GM19240 (cell line): ENCODE results near the gene TOB1.
"Not testable (repeated sequence)": the region's sequence is repeated elsewhere in the genome, so short reads cannot be mapped to it uniquely, and the experiment has no call there.

ENCODE experiments used
- DNase-seq: peaks from one replicate; pipeline ENCODE4 v3.0.0; 2011; ENCODE audit warnings: low spot score; ENCODE audit not compliant: insufficient read length

The TOB1 gene

DNA sequence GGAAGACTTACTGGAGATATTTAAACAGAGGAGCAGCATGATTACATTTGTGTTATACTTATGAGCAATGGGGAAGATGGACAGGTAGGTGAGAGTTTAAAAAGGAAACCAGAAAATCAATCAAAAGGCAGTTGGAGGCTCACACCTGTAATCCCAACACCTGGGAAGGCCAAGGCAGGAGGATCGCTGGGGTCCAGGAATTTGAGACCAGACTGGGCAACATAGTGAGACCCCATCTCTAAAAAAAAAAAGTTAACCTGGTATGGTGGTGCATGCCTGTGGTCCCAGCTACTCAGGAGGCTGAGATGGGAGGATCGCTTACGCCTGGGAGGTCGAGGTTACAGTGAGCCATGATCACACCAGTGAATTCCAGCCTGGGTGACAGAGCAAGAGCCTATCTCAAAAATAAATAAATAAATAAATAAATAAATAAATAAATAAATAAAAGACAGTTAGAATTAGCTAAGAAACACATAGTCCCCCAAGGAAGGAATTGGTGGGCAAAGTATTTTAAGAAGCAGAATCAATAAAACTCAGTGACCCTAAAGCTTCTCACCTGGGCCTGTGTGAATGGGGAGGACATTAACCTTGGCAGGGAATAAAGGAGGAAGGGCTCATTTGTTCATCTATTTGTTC, 32.3 kb upstream of the TOB1 start:
- DNase-seq = no peak

DNA sequence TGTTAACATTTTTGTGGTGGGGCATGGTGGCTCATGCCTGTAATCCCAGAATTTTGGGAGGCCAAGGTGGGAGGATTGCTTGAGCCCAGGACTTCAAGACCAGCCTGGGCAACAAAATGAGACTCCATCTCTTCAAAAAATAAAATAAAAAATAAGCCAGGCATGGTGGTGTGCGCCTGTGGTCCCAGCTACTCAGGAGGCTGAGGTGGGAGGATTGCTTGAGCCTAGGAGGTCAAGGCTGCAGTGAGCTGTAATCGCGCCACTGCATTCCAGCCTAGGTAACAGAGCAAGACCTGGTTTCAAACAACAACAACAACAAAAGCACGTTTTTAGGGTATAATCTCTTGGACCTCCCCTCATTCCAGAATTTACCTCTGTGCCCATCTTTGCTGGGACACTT, 28.4 kb upstream of the TOB1 start:
- not testable (repeated sequence) for DNase-seq

DNA sequence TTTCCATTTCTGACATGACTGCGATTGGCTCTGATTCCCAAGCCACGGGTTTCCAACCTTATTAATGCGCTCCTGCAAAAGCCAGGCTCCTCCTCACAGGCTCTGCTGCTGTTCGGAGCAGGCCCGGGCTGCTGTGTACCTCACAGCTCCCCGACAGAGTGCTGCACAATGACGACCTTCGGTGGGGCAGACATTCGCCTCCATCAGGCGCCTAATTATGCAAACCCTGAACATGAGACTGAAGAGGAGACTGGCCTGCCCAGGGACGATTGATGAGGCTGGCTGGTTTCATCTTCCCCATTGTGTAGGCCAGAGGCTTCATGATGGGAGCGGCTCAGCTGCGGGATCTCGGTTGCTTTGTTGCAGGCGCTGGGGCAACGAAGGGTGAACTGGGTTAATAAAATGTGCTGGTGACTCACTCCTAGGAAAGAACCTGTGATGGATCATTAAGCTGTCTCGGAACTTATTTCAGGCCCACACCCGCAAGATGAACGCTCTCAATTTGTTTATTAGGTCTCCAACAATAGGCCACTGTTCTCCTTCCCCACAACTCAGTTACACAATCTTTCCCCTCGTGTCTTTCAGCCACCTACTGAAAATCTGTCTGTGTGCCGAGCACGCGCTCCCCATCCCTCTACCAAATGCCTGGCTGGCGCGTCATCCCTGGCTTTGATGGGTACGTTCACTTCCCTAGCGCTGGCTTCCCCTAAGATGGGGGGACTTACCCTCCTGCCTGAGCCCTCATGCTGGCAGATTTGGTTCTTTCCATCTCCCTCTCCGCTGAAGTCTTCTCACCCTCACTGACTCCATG, 27.2 kb upstream of the TOB1 start:
- no peak for DNase-seq

DNA sequence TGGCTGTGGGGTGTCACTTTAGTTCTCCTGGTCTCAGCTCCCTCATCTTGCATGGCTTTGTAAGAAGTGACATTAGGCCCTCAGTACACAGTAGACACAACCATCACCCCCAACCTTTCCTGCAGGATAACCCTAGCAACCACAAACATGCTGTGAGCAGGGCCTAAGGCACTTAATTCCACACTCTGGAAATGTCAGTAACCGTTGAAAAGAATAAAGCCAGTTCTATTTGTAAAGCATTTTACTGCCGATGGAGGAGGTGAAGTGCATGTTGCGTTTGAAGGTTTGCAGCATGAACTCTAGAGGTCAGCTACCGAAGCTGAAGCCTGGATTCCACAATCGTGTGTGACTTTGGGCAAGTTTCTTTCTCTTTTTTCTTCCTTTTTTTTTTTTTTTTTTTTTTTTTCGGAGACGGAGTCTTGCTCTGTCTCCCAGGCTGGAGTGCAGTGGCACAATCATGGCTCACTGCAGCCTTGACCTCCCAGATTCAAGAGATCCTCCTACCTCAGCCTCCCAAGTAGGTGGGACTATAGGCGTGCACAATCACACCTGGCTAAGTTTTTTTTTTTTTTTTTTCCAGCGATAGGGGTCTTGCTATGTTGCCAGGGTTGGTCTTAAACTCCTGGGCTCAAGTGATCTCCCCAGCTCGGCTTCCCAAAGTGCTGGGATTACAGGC, 26.1 kb upstream of the TOB1 start:
- no peak for DNase-seq

DNA sequence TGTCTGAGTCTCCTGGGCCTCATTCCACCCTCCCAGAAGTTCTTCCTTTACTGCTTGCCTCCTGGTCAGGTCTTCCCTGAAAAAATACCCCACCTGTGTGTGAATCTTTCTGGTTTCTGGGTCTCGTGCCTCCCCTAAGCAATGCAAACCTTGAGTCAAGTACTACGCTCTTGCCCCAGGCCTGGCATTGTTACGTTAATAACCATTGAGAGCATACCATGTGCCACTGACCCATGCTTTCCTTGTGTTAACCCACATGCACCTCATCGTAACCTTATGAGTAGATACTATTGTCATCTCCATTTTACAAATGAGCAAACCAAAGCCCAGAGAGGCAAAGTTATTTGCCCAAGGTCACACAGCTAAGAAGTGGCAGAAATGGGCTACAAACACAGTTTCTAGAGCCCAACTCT, 25.4 kb upstream of the TOB1 start:
- DNase-seq = no peak

DNA sequence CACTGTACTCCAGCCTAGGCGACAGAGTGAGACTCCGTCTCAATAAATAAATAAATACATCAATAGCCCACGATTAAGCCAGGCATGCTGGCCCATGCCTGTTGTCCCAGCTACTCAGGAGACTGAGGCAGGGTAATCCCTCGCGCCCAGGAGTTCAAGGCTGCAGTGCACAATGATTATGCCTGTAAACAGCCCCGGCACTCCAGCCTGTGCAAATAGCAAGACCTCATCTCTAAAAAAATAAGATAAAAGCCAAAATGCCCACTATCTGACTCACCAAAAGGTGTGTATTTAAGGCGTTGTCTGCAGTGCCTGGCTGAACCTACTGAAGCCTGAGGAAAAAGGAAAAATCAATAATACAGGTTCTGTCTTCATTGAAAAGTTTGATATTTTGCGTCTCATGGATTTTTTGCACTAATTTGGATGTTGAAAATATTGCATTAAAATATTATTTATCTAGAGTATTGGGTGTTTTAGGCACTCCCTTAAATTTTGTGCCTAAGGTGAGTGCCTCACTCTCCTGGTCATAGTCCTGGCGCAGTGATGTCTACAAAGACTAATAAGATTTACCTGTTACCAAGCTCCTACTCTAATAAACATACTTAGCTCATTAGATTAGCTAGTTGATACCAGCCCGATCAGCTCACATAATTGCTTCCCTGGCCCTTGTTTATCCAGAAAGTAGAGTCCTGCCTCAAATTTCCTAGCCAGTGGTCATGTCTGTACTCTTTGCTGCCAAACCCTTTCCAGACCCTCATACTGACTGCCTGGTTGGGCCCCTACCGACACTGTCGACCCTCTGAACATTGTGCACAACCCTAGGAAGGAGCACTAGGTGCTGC, 24.7 kb upstream of the TOB1 start:
- no peak for DNase-seq

DNA sequence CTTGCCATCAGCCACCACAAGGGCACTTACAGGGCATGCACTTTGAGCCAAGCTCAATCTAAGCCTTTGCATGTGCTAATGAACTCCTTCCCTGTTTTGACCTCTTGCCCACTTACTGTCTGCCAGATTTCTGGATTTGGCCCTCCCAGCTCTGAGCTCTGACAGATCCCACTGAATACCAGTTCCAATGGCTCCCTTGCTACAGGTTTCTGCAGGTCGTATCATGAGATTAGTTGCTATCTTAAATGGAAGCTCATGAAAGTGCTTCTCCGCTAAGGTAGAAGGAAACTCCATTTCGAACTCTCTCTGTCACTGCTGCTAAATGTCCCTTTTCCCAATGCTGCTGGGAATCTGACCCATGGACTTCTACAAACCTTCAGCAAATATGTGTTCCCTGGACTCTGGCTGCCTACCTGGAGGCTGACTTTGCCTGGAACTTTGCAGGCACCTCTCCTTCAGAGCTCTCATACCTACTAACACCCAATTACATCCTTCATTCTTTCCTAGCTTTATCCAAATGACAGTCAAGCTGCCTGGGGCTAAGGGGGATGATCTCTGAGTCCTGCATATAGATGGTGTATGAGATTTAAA, 23.5 kb upstream of the TOB1 start:
- DNase-seq = no peak

DNA sequence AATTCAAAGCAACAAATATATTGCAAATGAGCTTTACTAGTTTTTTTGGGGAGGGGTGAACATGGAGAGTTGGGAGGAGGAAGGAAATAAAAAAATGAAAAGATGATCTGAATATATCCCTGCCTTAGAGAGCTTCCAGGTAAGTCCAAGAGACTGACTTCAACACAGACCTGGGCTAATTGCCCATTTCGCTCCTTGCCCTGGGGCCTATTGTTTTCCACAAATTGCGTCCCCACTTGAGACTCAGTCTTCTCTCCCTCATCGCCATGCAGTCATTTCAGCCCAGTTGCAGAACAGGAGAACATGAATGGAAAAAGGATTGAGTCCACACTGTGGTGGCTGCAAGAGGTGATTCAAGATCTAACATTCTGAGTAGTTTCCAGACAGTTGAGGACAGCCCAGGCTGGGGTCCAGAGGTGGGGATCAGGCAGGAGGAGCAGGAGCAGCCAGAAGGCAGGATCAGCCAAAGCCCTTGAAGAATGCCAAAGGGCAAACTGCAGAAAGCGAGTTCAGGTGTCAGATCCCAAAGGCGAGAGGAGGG, 21.6 kb upstream of the TOB1 start:
- no peak for DNase-seq

DNA sequence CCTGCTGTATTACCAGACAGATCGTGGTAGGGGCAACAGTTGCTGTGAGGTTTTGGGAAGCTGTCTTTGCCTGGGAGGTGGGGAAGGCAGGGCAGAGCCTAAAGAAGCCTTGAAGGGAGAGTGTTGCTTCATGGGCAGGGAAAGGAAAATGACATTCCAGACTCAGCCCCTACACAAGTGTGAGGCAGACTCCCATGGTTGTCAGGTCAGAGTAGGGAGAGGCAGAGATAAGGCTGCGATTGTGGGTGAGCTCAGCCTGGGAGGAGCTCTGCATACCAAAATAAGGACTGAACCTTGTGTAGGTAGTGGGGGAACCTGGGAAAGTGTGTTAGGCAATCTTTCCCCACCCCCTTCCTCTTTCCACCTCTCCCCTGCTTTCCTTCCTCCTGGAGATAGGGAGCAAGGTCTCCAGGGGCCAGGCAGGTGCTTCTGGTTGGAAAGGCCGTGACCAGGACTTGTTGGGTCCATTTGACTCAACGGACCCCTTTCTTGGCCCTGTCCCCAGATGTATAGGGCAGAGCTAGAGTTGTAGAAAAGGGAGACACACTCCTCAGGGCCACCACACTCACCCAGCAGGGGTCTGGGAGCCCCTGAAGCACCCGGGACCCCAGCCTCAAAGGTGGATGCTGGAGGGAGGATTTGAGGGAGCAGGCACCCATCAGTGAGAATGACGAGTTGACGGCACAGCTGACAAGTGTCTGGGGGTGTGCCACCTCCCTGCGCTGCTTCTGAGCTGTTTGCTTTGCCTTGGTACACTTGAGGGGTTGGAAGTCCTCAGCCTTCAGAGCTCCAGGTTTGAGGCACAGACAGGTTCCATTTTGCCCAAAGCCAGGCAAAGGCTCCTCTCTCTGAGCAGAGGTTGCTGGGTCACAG, 18.5 kb upstream of the TOB1 start:
- DNase-seq = no peak

DNA sequence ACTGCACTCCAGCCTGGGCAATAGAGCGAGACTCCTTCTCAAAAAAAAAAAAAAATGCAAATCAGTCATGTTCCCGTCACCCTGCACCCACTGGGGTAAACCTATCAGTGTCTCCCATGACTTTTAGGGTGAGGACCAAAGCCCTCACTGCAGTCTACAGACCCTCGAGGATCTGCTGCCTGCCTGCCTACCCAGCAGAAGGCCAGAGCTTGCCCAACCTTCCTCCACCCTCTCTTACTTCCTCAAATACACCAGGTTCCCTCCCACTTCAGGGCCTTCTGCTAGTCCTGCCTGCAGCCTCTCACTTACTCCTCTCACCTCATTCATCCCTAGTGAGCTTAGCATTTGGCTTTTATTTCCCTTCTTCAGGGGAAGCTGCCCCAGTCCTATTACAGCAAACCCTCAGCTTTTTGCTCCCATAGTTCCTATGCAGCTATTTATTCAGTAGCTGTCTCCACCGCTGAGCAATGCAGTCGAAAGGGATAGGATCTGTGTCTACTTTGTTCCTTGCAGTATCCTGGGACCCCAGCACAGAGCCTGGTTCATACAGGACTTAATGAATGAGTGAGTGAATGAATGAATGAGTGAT, 17.8 kb upstream of the TOB1 start:
- DNase-seq = no peak

DNA sequence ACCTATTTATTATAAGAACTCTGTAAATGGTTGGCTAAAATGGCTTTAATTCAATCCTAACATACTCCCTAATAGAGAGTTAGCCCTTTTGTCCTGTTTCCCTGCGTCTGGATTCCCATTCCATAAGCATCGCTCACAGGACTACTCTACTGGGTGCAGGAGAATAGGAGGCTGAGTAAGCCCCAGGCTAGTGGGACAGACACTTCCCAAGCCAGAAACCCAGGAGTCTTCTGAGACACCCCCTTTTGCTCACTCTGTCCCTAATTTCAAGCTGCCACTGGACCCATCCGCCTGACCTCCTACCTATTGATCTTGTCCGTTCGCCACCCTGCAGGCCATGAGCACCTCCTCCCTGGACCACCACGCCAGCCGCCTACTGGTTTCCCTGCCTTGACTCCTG, 16.7 kb upstream of the TOB1 start:
- DNase-seq = no peak

DNA sequence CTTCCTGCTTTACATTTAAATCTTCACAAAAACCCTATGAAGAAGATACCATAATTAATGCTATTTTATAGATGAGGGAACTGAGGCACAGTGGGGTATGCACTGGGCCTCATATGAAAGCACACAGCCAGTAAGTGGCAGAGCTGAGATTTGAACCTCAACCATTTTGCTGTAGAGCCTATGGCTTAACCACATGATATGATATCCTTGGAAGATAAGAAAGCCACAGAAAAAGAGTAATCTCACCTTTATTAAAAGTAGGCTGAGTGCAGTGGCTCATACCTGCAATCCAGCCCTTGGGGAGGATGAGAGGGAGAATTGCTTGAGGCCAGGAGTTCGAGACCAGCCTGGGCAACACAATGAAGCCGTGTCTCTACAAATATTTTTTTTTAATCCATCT, 15.0 kb upstream of the TOB1 start:
- DNase-seq = no peak

DNA sequence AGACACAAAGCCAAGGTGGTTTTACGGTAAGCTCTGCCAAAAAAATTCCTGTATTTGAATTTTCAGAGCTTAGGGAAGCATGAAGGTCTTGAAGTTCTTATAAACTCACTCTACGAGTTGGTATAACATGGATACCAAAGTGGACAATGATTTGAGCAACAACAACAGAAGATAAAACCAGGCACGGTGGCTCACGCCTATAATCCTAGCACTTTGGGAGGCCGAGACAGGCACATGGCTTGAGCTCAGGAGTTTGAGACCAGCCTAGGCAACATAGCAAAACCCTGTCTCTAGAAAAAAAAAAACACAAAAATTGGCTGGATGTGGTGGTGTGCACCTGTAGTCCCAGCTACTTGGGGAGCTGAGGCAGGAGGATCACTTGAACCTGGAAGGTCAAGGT, 12.9 kb upstream of the TOB1 start:
- DNase-seq = no peak

DNA sequence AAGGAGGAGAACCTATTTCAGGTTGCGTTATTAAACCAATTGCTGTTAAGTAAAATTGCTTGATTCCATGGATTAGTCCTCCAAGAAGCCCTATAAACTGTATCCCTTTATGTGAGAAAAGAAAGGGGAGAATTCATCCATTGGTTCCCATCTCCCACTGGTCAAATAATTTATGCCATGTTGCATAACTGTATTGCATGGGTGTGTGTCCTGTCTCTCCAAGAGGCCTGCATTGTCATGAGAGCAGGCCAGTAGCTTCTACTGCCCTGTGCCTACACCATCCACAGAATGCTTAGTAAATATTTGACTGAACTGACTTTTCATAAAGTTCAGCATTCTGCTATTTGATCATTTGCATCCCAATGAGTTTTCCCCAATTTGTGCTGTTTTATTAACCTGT, 11.7 kb upstream of the TOB1 start:
- no peak for DNase-seq

DNA sequence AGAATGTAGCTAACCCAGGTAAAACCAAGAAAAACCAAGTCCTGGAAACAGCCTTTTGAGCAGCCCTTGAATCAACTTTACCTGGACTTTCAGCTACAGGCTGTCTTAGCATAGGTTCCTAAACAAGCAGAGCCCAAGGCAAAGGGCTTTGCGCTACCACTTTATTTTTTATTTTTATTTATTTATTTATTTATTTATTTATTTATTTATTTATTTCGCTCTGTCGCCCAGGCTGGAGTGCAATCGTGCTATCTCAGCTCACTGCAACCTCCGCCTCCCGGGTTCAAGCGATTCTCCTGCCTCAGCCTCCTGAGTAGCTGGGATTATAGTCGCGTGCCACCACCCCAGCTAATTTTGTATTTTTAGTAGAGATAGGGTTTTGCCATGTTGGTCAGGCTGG, 10.9 kb upstream of the TOB1 start:
- not testable (repeated sequence) for DNase-seq

DNA sequence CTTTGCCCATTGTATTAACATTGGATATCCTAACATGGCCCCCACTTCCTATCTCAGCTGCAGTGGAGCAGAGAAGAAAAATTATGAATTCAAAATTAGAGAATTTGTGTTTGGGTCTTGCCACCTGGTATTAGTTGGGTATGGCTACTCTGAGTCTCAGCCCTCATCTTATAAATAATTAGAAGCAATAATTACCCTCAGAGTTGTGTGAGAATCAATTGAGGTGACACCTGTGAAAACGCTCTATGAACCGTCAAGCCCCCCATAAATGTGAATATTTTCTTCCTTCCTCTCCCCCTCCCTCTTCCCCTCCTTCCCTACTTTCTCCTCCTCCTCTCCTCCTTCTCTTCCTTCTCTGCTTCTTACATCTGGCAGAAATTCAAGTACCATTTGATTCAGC, 8.9 kb upstream of the TOB1 start:
- DNase-seq = no peak

DNA sequence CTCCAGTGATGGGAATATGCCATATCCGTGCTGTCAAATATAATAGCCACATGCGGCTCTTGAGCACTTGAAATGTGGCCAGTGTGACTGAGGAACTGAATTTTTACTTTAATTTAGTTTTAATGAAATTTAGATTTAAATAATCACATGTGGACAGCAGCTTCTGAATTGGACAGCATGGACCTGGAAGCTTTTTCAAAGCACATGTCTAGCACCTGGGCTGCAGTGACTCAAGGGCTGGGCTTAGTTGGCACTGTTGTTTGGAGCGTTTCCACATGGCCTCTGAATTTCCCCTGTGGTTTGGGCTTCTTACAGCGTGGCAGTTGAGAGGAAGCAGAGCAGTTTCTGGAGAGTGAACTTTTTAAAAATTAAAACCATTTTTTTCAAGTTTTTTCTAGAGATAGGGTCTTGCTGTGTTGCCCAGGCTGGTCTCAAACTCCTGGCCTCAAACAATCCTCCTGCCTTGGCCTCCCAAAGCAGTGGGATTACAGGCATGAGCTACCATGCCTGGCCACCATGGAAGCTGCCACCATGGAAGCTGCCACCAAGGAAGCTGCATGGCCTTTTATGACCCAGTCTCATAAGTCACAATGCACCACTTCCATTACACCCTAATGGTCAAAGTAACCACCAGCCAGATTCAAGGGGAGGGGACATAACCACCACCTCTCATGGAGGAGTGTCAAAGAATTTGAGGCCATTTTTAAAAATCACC, 6.7 kb upstream of the TOB1 start:
- DNase-seq = no peak

DNA sequence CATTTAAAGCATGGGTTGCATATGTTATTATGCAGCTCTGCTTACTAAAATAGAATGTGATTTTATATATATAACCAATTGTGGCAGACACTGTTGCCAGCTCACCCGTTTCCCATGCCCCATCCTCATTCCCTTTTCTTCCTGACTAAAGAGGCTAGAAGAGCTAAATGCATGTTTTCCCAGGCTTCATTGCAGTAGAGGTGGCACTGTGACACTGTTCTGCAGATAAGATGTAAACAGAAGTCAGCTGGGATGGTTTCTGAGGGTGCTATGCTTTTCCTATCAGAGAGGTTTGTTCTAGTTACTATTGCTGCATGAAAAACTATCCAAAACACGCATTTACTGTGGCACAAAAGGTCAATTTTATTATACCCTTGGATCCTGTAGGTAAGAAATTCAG, 5.7 kb upstream of the TOB1 start:
- DNase-seq = no peak

DNA sequence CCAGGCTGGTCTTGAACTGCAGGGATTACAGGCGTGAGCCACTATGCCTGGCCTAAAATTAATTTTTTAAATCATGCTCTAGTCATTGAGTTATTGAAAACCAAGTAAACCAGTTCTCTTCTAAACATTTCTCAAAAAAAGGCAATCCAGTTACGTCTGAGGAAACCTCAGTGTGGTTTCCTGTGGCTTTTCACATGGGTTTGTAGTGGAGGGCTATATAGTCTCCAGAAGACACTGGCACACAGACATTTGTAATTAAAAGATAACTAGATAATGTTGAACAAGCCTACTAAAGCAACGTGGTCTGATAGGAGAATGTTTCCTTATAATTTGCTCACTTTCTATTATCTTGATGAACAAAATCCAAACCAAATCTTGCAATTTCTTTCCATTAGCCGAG, 5.2 kb upstream of the TOB1 start:
- no peak for DNase-seq
